T-cell (primary cell): ENCODE results near the gene SDE2. TPM values are rescaled to one million over a fixed set of nuclear protein-coding genes. Genes with fewer than 3 reads are reported as not detected.
"Not testable (repeated sequence)": the region's sequence is repeated elsewhere in the genome, so short reads cannot be mapped to it uniquely, and the experiment has no call there.

Source experiments
- ATAC-seq, 4 experiments: fragments of 200-7000 bp in 3 of 4; fragments of 150-1000 bp in 1 of 4; cut with Tn5 transposase; replicated peaks in 1 of 4; 1 replicate in 3 of 4; 2 replicates in 1 of 4; pipeline ENCODE4 v1.10.0; 2021; ENCODE audit warnings: moderate library complexity in 3 of 4, mild to moderate bottlenecking in 2 of 4, moderate number of reproducible peaks in 1 of 4
- CTCF ChIA-PET, 2 donors: fragments of 300-600 bp; sonication (Branson Sonifier 250); formaldehyde crosslinking; loops; one replicate each; lab custom pipeline; 2022; ENCODE audit warnings: antibody characterized with exemption in 2 of 2; lab: Charles Lee
- POLR2A ChIA-PET, 2 donors: fragments of 300-600 bp; sonication (Branson Sonifier 250); formaldehyde crosslinking; loops; one replicate each; lab custom pipeline; 2022; ENCODE audit warnings: antibody characterized with exemption in 2 of 2; lab: Charles Lee
- DNase-seq, 35 experiments: peaks; one replicate each; pipeline versions ENCODE4 v3.0.0 to v3.0.0-alpha.2; 2013 to 2023
- H3K27ac ChIP-seq: one replicate; pipeline ENCODE4 v1.5.1; 2013; ENCODE audit warnings: low read length
- H3K27me3 ChIP-seq, 2 experiments: replicated peaks in 1 of 2; 1 replicate in 1 of 2; 2 replicates in 1 of 2; pipeline versions ENCODE4 v1.6.1 to v1.7.0; 2013; ENCODE audit warnings: low read length in 1 of 2, mixed read lengths in 1 of 2; ENCODE audit not compliant: control insufficient read depth in 2 of 2, insufficient read depth in 2 of 2; ENCODE audit errors: extremely low read depth in 1 of 2
- H3K36me3 ChIP-seq, 2 donors: 1 replicate in 1 of 2; 2 replicates in 1 of 2; pipeline versions ENCODE4 v1.6.1 to v1.7.0; 2013; ENCODE audit warnings: low read length in 1 of 2; ENCODE audit not compliant: control insufficient read depth in 2 of 2, insufficient read depth in 1 of 2; ENCODE audit errors: extremely low read depth in 1 of 2
- H3K4me1 ChIP-seq, 2 experiments: 1 replicate in 1 of 2; 2 replicates in 1 of 2; pipeline versions ENCODE4 v1.6.1 to v1.7.0; 2013; ENCODE audit warnings: low read length in 2 of 2, mixed read lengths in 1 of 2; ENCODE audit not compliant: insufficient read depth in 2 of 2, control insufficient read depth in 1 of 2; ENCODE audit errors: extremely low read depth in 1 of 2
- H3K4me3 ChIP-seq, 2 donors: 1 replicate in 1 of 2; 2 replicates in 1 of 2; pipeline versions ENCODE4 v1.5.1 to v1.7.0; 2013; ENCODE audit warnings: mild to moderate bottlenecking in 2 of 2, low read length in 1 of 2, moderate library complexity in 1 of 2; ENCODE audit not compliant: control insufficient read depth in 1 of 2; ENCODE audit errors: extremely low read depth in 1 of 2
- H3K9me3 ChIP-seq: 2 replicates; pipeline ENCODE4 v1.7.0; 2013
- H3K27ac Mint-ChIP-seq, 2 donors: one replicate each; pipeline ENCODE4 v1.8.0; 2020 to 2021; ENCODE audit warnings: mild to moderate bottlenecking in 2 of 2, mixed read lengths in 2 of 2
- H3K27me3 Mint-ChIP-seq, 2 donors: one replicate each; pipeline ENCODE4 v1.8.0; 2021 to 2022; ENCODE audit warnings: mixed read lengths in 2 of 2
- H3K36me3 Mint-ChIP-seq: one replicate; pipeline ENCODE4 v1.8.0; 2021; ENCODE audit warnings: mixed read lengths
- H3K4me1 Mint-ChIP-seq, 3 donors: one replicate each; pipeline ENCODE4 v1.8.0; 2020 to 2022; ENCODE audit warnings: mixed read lengths in 3 of 3, mild to moderate bottlenecking in 1 of 3
- H3K4me3 Mint-ChIP-seq, 3 donors: one replicate each; pipeline ENCODE4 v1.8.0; 2020 to 2022; ENCODE audit warnings: mild to moderate bottlenecking in 3 of 3, mixed read lengths in 3 of 3, moderate library complexity in 3 of 3
- H3K9me3 Mint-ChIP-seq, 3 donors: one replicate each; pipeline ENCODE4 v1.8.0; 2020 to 2022; ENCODE audit warnings: mixed read lengths in 3 of 3
- WGBS: methylation state at CpG from one replicate; pipeline ENCODE4 v1.1.5; 2013; ENCODE audit warnings: missing lambda C conversion rate; ENCODE audit not compliant: insufficient coverage; 5-methylcytosine and 5-hydroxymethylcytosine counted together
- total RNA-seq, 35 experiments: library from RNA in 6 of 35; stranded (reverse) in 6 of 35; fragments of 120-200 nt in 1 of 35; gene quantifications; one replicate each; pipeline versions ENCODE4 v1.2.1 to v1.2.4 and lab custom pipeline; 2013 to 2026

The SDE2 gene
- total RNA-seq, 5 donors from 2014 or later (not counting 1 experiment from before 2014, with no cell fraction given): 19.6 to 36.1 (median 21.8) TPM

DNA sequence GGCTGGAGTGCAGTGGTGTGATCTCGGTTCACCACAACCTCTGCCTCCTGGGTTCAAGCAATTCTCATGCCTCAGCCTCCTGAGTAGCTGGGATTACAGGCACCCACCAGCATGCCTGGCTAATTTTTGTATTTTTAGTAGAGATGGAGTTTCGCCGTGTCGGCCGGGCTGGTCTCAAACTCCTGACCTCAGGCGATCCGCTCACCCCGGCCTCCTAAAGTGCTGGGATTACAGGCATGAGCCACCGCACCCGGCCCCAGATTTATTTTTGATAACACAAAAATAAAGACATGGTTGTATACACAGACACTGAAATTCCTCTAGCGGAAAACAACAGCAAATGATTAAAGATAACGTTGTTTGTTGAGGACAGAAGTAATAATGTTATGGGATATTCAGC, 24.0 kb downstream of the SDE2 start:
- ChIA-PET CTCF (interaction anchor here (0.5 to 1.2 kb wide), 11 partner anchors 8 to 838 kb away, joined by 3 to 4 read pairs (median 3); partner anchors contain the start of gene TMEM63A (in 1 of the 2)), POLR2A (interaction anchor here in 1 of 2 donors (0.6 to 0.7 kb wide), 2 partner anchors 102 to 892 kb away, joined by 3 read pairs; no protein-coding TSS in a partner anchor)
- H3K9me3 Mint-ChIP-seq, DNase-seq, H3K9me3 ChIP-seq, H3K27ac ChIP-seq, H3K27me3 ChIP-seq, H3K4me3 ChIP-seq, H3K27ac Mint-ChIP-seq, H3K4me1 ChIP-seq, H3K4me3 Mint-ChIP-seq, H3K36me3 Mint-ChIP-seq, ATAC-seq, H3K27me3 Mint-ChIP-seq, H3K4me1 Mint-ChIP-seq: not testable (repeated sequence)
- peaks cover 13 to 16% of the 10 kb centered on the region in 2 donors for H3K36me3 ChIP-seq
- WGBS: 67% methylated on average over 1 of the region's 12 CpGs

DNA sequence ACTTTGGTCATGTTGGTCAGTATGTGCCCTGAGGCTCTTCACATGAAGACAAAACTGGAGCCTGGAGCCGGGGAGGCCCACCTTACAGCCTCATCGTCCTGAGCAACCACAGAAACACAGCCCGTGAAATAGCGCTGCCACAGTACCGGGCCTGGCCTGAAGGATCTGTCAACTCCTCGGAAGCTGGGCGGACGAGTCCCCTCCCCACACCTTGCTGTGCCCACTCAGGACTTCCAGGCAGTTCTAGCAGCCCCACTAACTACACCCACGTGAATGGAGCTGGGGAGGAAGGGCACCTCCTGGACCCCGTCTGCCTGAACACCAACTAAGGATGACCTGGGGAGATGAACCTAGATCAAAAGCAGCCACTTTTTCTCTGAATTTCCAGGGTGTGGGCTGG, 24.7 kb downstream of the SDE2 start:
- no peak overlapping the region for H3K27ac Mint-ChIP-seq

DNA sequence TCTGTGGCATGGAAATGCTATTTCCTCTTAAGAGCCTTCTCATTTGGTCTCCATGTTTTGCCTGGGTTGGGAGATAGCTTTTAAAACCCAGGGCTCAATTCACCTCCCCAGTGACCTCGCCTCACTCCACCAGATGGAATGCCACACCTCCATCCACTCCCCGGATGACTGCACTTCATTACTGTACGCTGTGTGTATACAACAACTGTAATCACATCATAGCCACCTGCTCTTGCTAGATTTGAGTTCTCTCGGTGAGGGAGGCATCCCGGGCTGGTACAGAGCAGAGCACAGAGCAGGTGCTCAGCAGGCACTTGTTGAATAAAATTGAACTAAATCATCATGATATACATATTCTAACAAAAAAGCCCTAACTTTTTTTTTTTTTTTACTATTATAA, 26.0 kb downstream of the SDE2 start:
- no peaks in the 10 kb centered on the region for H3K9me3 ChIP-seq
- no peaks in the 10 kb centered on the region for H3K36me3 Mint-ChIP-seq
- no peak for DNase-seq

More for the DNA sequence above, 24.7 kb downstream of the SDE2 start:
- no peak overlapping the region for H3K27ac ChIP-seq
- no peak overlapping the region for H3K4me3 ChIP-seq
- no peaks in the 10 kb centered on the region for H3K9me3 ChIP-seq
- ChIA-PET POLR2A (interaction anchor here in 1 of 2 donors (0.6 to 0.7 kb wide), 3 partner anchors 102 to 891 kb away, joined by 3 read pairs; no protein-coding TSS in a partner anchor), CTCF (interaction anchor here (0.5 to 1.1 kb wide), 9 partner anchors 8 to 506 kb away, joined by 3 to 8 read pairs (median 3); partner anchors contain the start of gene TMEM63A (in 1 of the 2))
- H3K4me1 Mint-ChIP-seq: peaks cover 0 to 9% (median 4%) of the 10 kb centered on the region in 3 donors
- peaks cover 0 to 7% of the 10 kb centered on the region in 2 experiments for H3K4me1 ChIP-seq
- H3K4me3 Mint-ChIP-seq: no peak overlapping the region
- peaks cover 9 to 10% of the 10 kb centered on the region in 2 donors for H3K36me3 ChIP-seq
- no peaks in the 10 kb centered on the region for H3K9me3 Mint-ChIP-seq
- ATAC-seq: no peak
- H3K27me3 Mint-ChIP-seq: no peaks in the 10 kb centered on the region
- WGBS: 97% methylated on average over 5 of the region's 10 CpGs
- no peak for DNase-seq
- peaks cover 2% of the 10 kb centered on the region for H3K36me3 Mint-ChIP-seq
- H3K27me3 ChIP-seq: no peaks in the 10 kb centered on the region

DNA sequence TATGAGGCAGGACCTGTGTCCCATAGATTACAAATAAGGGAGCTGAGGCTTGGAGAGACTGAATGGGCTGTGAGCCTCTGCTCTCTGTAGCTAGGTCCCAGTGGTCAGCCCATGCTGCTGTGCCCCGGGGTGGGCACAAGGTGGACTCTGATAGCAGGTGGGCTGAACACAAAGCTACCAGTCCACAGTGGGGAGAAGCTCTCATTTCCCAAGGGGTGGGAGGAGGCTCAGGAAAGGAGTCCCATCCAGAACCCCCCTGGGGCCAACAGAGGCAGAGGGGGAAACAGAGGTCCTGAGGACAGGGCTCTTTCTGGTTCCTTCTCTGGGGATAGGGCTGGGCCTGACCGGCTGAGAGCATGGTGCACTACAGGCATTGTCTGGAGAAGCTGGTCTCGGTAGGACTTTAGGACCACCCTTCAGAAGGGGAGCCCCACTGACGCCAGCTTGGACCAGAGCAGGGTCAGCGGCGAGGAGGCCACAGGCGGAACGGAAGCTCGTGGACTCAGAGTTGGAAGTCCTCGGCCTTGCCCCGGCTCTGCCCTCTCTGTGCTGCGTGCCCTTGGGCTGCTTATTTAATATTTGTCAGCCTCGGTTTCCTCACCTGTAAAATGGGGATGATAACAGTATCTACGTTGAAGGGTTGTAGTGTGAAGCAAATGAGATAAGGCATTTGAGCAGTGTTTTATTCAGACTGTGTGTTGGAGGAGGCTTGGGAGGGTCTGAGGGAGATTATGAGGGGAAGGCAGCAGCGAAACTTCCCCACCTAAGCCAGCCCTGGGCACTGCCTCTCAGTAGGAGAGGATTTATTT, 26.6 kb downstream of the SDE2 start:
- 85% methylated on average over 11 of the region's 15 CpGs for WGBS
- H3K27ac Mint-ChIP-seq: no peak overlapping the region
- POLR2A ChIA-PET: interaction anchor here in 1 of 2 donors (0.5 kb wide), 1 partner anchor 43 kb away, joined by 3 read pairs; no protein-coding TSS in a partner anchor

More for the DNA sequence above, 26.0 kb downstream of the SDE2 start:
- ChIA-PET POLR2A (interaction anchor here in 1 of 2 donors (0.6 kb wide), 1 partner anchor 349 kb away, joined by 5 read pairs; no protein-coding TSS in a partner anchor), CTCF (interaction anchor here in 1 of 2 donors (1.3 kb wide), 1 partner anchor 11 kb away, joined by 3 read pairs; no protein-coding TSS in a partner anchor)
- Mint-ChIP-seq H3K27me3 (no peaks in the 10 kb centered on the region), H3K4me1 (peaks cover 0 to 4% (median 4%) of the 10 kb centered on the region in 3 donors), H3K27ac (no peak overlapping the region), H3K4me3 (no peak overlapping the region), H3K9me3 (no peaks in the 10 kb centered on the region)
- no peak overlapping the region for H3K4me3 ChIP-seq
- peaks cover 0 to 10% of the 10 kb centered on the region in 2 experiments for H3K27me3 ChIP-seq
- H3K4me1 ChIP-seq: peaks cover 0 to 7% of the 10 kb centered on the region in 2 experiments
- H3K36me3 ChIP-seq: peaks cover 2 to 8% of the 10 kb centered on the region in 2 donors
- 96% methylated on average over 3 of the region's 5 CpGs for WGBS
- no peak overlapping the region for H3K27ac ChIP-seq
- no peak for ATAC-seq

DNA sequence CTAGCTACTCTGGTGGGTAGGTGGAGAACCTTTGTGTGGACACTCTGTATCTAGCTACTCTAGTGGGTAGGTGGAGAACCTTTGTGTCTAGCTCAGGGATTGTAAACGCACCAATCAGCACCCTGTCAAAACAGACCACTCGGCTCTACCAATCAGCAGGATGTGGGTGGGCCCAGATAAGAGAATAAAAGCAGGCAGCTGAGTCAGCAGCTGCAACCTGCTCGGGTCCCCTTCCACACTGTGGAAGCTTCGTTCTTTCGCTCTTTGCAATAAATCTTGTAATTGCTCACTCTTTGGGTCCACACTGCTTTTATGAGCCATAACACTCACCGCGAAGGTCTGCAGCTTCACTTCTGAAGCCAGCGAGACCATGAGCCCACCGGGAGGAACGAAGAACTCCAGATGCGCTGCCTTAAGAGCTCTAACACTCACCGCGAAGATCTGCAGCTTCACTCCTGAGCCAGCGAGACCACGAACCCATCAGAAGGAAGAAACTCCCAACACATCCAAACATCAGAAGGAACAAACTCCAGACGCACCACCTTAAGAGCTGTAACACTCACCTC, 28.5 kb downstream of the SDE2 start:
- H3K27ac Mint-ChIP-seq, H3K36me3 Mint-ChIP-seq, H3K4me3 ChIP-seq, H3K4me3 Mint-ChIP-seq, H3K4me1 ChIP-seq, H3K9me3 Mint-ChIP-seq, DNase-seq, H3K4me1 Mint-ChIP-seq, POLR2A ChIA-PET, H3K27ac ChIP-seq, H3K9me3 ChIP-seq, ATAC-seq, H3K27me3 Mint-ChIP-seq, H3K36me3 ChIP-seq: not testable (repeated sequence)
- 92% methylated on average over 13 of the region's 16 CpGs for WGBS
- H3K27me3 ChIP-seq: peaks cover 0 to 10% of the 10 kb centered on the region in 2 experiments
- CTCF ChIA-PET: interaction anchor here in 1 of 2 donors (0.6 kb wide), 1 partner anchor 718 kb away, joined by 4 read pairs; no protein-coding TSS in a partner anchor

More for the DNA sequence above, 26.6 kb downstream of the SDE2 start:
- peaks cover 0 to 5% of the 10 kb centered on the region in 2 donors for H3K36me3 ChIP-seq
- Mint-ChIP-seq H3K4me3 (no peak overlapping the region), H3K27me3 (no peaks in the 10 kb centered on the region), H3K36me3 (no peaks in the 10 kb centered on the region), H3K9me3 (no peaks in the 10 kb centered on the region), H3K4me1 (peaks cover 0 to 4% (median 4%) of the 10 kb centered on the region in 3 donors)
- CTCF ChIA-PET: interaction anchor here (1.0 to 1.3 kb wide), 2 partner anchors 11 kb away, joined by 3 read pairs; no protein-coding TSS in a partner anchor
- ATAC-seq (no peak), DNase-seq (no peak)
- no peak overlapping the region for H3K4me3 ChIP-seq
- H3K27ac ChIP-seq: no peak overlapping the region
- H3K4me1 ChIP-seq: peaks cover 0 to 7% of the 10 kb centered on the region in 2 experiments
- H3K9me3 ChIP-seq: no peaks in the 10 kb centered on the region
- H3K27me3 ChIP-seq: peaks cover 0 to 10% of the 10 kb centered on the region in 2 experiments

DNA sequence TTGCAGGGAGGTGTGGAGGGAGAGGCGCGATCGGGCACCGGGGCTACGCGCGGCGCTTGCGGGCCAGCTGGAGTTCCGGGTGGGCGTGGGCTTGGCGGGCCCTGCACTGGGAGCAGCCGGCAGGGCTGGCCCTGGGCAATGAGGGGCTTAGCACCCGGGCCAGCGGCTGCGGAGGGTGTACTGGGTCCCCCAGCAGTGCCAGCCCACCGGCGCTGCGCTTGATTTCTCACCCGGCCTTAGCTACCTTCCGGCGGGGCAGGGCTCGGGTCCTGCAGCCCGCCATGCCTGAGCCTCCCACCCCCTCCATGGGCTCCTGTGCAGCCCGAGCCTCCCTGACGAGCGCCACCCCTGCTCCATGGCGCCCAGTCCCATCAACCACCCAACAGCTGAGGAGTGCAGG, 29.4 kb downstream of the SDE2 start:
- peaks cover 0 to 10% of the 10 kb centered on the region in 2 experiments for H3K27me3 ChIP-seq
- DNase-seq, CTCF ChIA-PET, H3K4me3 ChIP-seq, H3K9me3 Mint-ChIP-seq, H3K27ac ChIP-seq, H3K4me3 Mint-ChIP-seq, H3K36me3 Mint-ChIP-seq, H3K27me3 Mint-ChIP-seq, H3K4me1 Mint-ChIP-seq, ATAC-seq, H3K27ac Mint-ChIP-seq, H3K9me3 ChIP-seq, H3K4me1 ChIP-seq, POLR2A ChIA-PET, H3K36me3 ChIP-seq: not testable (repeated sequence)
- 94% methylated on average over 19 of the region's 28 CpGs for WGBS
